Measurements from ENCODE around the gene TLE4. TPM values are rescaled to one million over a fixed set of nuclear protein-coding genes. Genes with fewer than 3 reads are reported as not detected.

TLE4 gene
- total RNA-seq, 4 donors from 2014 or later: 30.1 to 52.5 (median 38.1) TPM

DNA sequence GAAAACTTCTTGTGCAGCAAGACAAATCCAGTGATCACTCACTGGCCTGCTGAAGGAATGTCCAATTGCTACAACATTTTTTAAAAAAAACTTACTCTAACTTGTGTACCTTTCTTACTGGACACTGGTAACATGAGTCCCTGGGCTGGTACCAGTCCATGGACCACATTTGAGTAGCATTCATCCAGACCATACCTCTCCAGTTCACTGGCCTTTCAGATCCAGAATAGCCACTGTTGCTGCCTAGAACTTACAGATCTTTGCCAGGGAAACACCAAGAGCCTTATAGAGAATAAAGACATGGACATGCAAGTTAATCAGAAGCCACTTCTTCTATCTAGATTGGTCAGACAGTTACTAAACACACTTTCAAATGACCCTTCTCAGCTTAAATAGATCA is 185.3 kb downstream of the TLE4 start:
- Histone ChIP-seq H3K9me3 (peaks cover 0 to 7% (median 0%) of the 10 kb centered on the region in 3 donors), H3K36me3 (no peaks in the 10 kb centered on the region), H3K27me3 (no peaks in the 10 kb centered on the region), H3K4me3 (no peak overlapping the region), H3K4me1 (peaks cover 0 to 15% (median 0%) of the 10 kb centered on the region in 3 donors), H3K27ac (no peak overlapping the region)
- no peak for DNase-seq
- TF ChIP-seq, protein P1, sequence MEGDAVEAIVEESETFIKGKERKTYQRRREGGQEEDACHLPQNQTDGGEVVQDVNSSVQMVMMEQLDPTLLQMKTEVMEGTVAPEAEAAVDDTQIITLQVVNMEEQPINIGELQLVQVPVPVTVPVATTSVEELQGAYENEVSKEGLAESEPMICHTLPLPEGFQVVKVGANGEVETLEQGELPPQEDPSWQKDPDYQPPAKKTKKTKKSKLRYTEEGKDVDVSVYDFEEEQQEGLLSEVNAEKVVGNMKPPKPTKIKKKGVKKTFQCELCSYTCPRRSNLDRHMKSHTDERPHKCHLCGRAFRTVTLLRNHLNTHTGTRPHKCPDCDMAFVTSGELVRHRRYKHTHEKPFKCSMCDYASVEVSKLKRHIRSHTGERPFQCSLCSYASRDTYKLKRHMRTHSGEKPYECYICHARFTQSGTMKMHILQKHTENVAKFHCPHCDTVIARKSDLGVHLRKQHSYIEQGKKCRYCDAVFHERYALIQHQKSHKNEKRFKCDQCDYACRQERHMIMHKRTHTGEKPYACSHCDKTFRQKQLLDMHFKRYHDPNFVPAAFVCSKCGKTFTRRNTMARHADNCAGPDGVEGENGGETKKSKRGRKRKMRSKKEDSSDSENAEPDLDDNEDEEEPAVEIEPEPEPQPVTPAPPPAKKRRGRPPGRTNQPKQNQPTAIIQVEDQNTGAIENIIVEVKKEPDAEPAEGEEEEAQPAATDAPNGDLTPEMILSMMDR (IDR thresholded peaks at IDR 0.05): no peak
- TF ChIP-seq POLR2A (IDR thresholded peaks at IDR 0.05): no peak
- intact Hi-C loops (cut with DNase I): no loop called here

DNA sequence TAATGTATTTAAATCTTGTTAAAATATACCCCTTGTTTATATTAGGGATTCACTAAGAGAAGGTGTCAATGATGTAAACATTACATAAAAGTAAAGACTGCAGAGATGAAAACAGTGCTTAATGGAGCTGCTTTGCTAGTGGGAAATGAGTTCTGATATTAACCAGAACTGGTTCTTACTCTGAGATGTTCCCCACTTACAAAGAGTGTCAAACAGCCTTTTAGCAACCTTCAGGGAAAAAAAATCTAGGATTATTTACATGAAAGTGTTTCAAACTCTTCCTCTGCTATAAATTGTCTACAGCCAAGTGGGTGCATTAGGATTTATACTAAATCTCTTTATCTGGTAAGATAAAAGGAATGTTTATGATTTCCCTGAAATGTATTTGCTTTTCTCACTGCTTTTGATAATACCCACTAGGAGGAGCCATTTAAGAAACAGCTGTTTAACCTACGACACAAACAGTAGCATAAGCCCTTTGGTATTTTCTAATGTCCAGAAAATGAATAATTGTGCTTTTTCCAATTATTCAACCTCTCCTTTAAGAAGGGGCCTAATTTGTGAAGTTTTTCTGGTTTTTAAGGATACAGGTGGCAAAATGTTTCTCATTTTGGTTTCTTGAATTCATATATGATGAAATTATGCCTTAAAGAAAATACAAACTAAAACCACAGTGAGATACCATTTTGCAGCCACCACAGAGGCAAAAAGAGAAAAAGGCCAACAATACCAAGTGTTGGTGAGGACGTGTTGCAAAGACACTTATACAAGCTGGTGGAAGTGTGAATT is 186.3 kb downstream of the TLE4 start:
- TF ChIP-seq, protein P1 (IDR thresholded peaks at IDR 0.05): peak in 4 of 6 experiments; percentile 16 to 52 (median 34)
- TF ChIP-seq POLR2A (IDR thresholded peaks at IDR 0.05): no peak
- no peak for DNase-seq

DNA sequence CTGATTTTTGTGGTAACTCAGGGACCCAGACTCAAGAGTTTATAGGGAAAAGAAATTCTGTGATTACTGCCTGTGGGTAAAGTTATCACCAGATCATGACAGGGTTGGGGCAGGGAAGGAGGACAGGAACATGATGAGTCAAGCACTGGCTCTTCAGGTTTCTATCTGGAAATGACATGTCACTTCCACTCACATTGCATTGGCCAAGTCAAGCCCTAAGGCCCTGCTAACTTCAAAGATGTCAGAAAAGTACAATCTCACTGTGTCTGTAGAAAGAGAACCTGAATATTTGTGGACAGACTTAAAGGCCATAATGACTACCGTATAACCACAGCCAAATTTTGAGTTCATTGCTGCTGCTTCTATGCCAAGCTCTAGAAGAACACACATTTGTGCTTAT is 187.7 kb downstream of the TLE4 start:
- Histone ChIP-seq H3K9me3 (no peaks in the 10 kb centered on the region), H3K27me3 (no peaks in the 10 kb centered on the region), H3K4me1 (peaks cover 0 to 14% (median 6%) of the 10 kb centered on the region in 3 donors), H3K36me3 (no peaks in the 10 kb centered on the region), H3K4me3 (no peak overlapping the region), H3K27ac (no peak overlapping the region)
- no peak for DNase-seq
- intact Hi-C loops (cut with DNase I): no loop called here
- 29 to 78% methylated on average over 1 of the region's 1 CpG for WGBS, 2 donors
- TF ChIP-seq POLR2A (IDR thresholded peaks at IDR 0.05): no peak
- TF ChIP-seq, protein P1 (IDR thresholded peaks at IDR 0.05): no peak

More for the DNA sequence above, 186.3 kb downstream of the TLE4 start:
- no peaks in the 10 kb centered on the region for H3K9me3 ChIP-seq
- H3K4me3 ChIP-seq: no peak overlapping the region
- WGBS, 2 donors: 49 to 50% methylated on average over 2 of the region's 2 CpGs
- no peaks in the 10 kb centered on the region for H3K36me3 ChIP-seq
- no peak overlapping the region for H3K27ac ChIP-seq
- H3K27me3 ChIP-seq: no peaks in the 10 kb centered on the region
- H3K4me1 ChIP-seq: peaks cover 0 to 15% (median 0%) of the 10 kb centered on the region in 3 donors
- intact Hi-C loops (cut with DNase I): no loop called here

DNA sequence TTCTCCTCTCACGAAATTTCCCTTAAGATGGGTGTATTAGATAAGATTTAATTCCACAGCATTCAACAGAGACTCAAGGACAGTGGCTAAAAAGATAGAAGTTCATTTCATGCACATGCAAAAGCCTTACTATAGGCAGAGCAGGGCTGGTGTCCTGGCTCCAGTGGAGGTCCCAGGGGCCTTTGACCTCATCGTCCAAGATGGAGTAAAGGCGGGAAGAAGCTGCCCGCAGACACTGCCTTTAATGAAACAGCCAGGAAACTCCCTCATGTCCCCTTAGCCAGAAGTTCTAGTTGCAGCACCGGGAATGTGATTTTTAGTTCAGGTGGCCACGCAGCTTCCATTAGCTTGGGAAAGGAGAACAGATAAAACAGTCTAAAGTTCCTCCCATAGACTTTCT is 190.3 kb downstream of the TLE4 start:
- intact Hi-C loops (cut with DNase I): no loop called here
- H3K4me3 ChIP-seq: no peak overlapping the region
- H3K27ac ChIP-seq: no peak overlapping the region
- no peaks in the 10 kb centered on the region for H3K36me3 ChIP-seq
- H3K27me3 ChIP-seq: no peaks in the 10 kb centered on the region
- DNase-seq: no peak
- H3K9me3 ChIP-seq: no peaks in the 10 kb centered on the region
- WGBS, 2 donors: 91 to 92% methylated on average over 6 of the region's 6 CpGs
- no peak for TF ChIP-seq POLR2A (IDR thresholded peaks at IDR 0.05)
- TF ChIP-seq, protein P1 (IDR thresholded peaks at IDR 0.05): no peak
- peaks cover 0 to 20% (median 13%) of the 10 kb centered on the region in 3 donors for H3K4me1 ChIP-seq

DNA sequence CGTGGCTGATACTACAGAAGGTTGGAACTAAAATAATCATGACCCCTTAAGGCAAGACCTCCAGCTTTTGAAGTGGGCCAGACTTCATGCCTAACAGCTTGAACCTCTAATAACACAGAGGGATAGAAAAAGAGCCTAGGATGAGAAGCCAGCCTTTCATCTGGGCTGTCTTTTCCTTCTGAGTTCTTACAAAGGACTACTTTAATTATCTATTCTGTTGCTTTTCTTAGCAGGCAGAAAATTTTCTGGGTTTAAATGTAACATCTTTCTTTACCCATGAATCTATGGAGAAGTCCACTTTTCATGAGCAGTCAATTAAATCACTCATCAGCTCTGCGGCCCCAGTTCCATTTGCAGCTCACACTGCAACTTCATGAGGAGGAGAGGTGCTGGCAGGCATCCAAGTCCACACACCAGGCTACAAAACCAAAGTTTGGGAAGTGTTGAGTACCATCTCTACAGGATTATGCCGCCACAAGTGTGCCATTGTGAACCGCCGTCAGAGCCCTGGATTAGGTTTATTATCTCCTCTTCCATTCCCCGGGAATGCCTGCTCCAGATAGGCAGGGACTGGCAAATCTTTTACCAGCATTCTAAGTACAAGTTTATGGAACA is 192.0 kb downstream of the TLE4 start:
- Histone ChIP-seq H3K36me3 (no peaks in the 10 kb centered on the region), H3K27ac (peak overlapping the region in 2 of 4 donors; percentile 14 to 15), H3K4me1 (peaks cover 7 to 30% (median 18%) of the 10 kb centered on the region in 3 donors), H3K4me3 (no peak overlapping the region), H3K9me3 (no peaks in the 10 kb centered on the region), H3K27me3 (no peaks in the 10 kb centered on the region)
- 49 to 70% methylated on average over 2 to 6 of the region's 6 CpGs for WGBS, 2 donors
- intact Hi-C loops (cut with DNase I): no loop called here
- TF ChIP-seq POLR2A (IDR thresholded peaks at IDR 0.05): no peak
- TF ChIP-seq, protein P1 (IDR thresholded peaks at IDR 0.05): no peak
- DNase-seq: no peak

Measured in esophagus squamous epithelium (tissue), 5 donors.